ENCODE results near the gene OSBPL5. TPM values are rescaled to one million over a fixed set of nuclear protein-coding genes. Genes with fewer than 3 reads are reported as not detected.

Gene OSBPL5
- total and polyA plus RNA-seq, 11 donors, result 10.1 to 27.7 (median 16.4) TPM

- peaks cover 0 to 32% (median 25%) of the 10 kb centered on the region in 12 donors for H3K4me1 ChIP-seq
- H3K36me3 ChIP-seq, result peaks cover 0 to 71% (median 34%) of the 10 kb centered on the region in 9 donors
- 64 to 86% (median 67%) methylated on average over 6 of the region's 6 CpGs for WGBS, 4 donors
- no peak for ATAC-seq
- DNase-seq, result no peak
- no peak overlapping the region for H3K4me3 ChIP-seq
- H3K9me3 ChIP-seq, result no peaks in the 10 kb centered on the region
- H3K27me3 ChIP-seq, result no peaks in the 10 kb centered on the region
- TF ChIP-seq POLR2A (IDR thresholded peaks at IDR 0.05), result no peak
- TF ChIP-seq CTCF (IDR thresholded peaks at IDR 0.05), result no peak
- intact Hi-C loops (cut with DNase I), result loop anchor here in 1 of 10 donors (5.0 kb wide), 1 partner anchor 173 kb away; the partner anchor contains the start of gene MRGPRG
- H3K27ac ChIP-seq, result peak overlapping the region in 11 of 12 donors; percentile 13 to 81 (median 64)
Measured at GRCh38 chr11:3044004-3044403, 121.1 kb downstream of the OSBPL5 start.

- ATAC-seq (peak; percentile 70 to 85 (median 82)), DNase-seq (peak; percentile 51 to 88 (median 85))
- Histone ChIP-seq H3K27me3 (no peaks in the 10 kb centered on the region), H3K4me1 (peaks cover 0 to 32% (median 24%) of the 10 kb centered on the region in 12 donors), H3K9me3 (no peaks in the 10 kb centered on the region), H3K36me3 (peaks cover 0 to 77% (median 38%) of the 10 kb centered on the region in 9 donors), H3K27ac (peak overlapping the region in 11 of 12 donors; percentile 41 to 81 (median 65)), H3K4me3 (no peak overlapping the region)
- TF ChIP-seq CTCF (IDR thresholded peaks at IDR 0.05), result no peak
- TF ChIP-seq POLR2A (IDR thresholded peaks at IDR 0.05), result no peak
- 68 to 75% (median 71%) methylated on average over 15 to 16 of the region's 16 CpGs for WGBS, 4 donors
- intact Hi-C loops (cut with DNase I), result loop anchor here in 1 of 10 donors (5.0 kb wide), 1 partner anchor 174 kb away; the partner anchor contains the start of gene MRGPRG
Measured at GRCh38 chr11:3043315-3043871, 121.7 kb downstream of the OSBPL5 start.

GRCh38 chr11:3042496-3043314 lies 122.4 kb downstream of the OSBPL5 start:
- 68 to 69% (median 68%) methylated on average over 9 to 11 of the region's 11 CpGs for WGBS, 4 donors
- ATAC-seq, result peak; percentile 35 to 50 (median 42)

More at GRCh38 chr11:3042496-3043314, 122.4 kb downstream of the OSBPL5 start:
- Histone ChIP-seq H3K27ac (peak overlapping the region in 11 of 12 donors; percentile 39 to 81 (median 65)), H3K4me3 (no peak overlapping the region), H3K9me3 (no peaks in the 10 kb centered on the region), H3K4me1 (peaks cover 0 to 32% (median 26%) of the 10 kb centered on the region in 12 donors), H3K36me3 (peaks cover 0 to 84% (median 44%) of the 10 kb centered on the region in 9 donors), H3K27me3 (no peaks in the 10 kb centered on the region)
- DNase-seq, result peak in 1 of 5 donors; percentile 36
- TF ChIP-seq CTCF (IDR thresholded peaks at IDR 0.05), result no peak
- no peak for TF ChIP-seq POLR2A (IDR thresholded peaks at IDR 0.05)
- intact Hi-C loops (cut with DNase I), result loop anchor here in 1 of 10 donors (5.0 kb wide), 1 partner anchor 175 kb away; the partner anchor contains the start of gene MRGPRG

Measured in heart left ventricle (tissue), 16 donors.